H1 (cell line): ENCODE measurements around the gene LUC7L3. TPM values are rescaled to one million over a fixed set of nuclear protein-coding genes. Genes with fewer than 3 reads are reported as not detected.

Experiments
- HDAC2 ChIP-seq, 2 experiments: fragments of 300-600 bp in 1 of 2; sonication (generic) in 1 of 2; IDR thresholded peaks; 2 replicates each; pipeline ENCODE4 v1.6.1; 2011 to 2012; ENCODE audit warnings: low read depth in 2 of 2, low read length in 2 of 2, mild to moderate bottlenecking in 2 of 2, moderate library complexity in 2 of 2, borderline replicate concordance in 1 of 2, inconsistent platforms in 1 of 2
- NRF1 ChIP-seq: IDR thresholded peaks from 2 replicates; pipeline ENCODE4 v1.6.1; 2011; ENCODE audit warnings: mild to moderate bottlenecking, low read depth, low read length, improper control_type of control experiment
- RNF2 ChIP-seq: fragments of 200-900, 300-1000 bp; sonication (generic); IDR thresholded peaks from 2 replicates; pipeline ENCODE4 v1.7.1; 2016; ENCODE audit warnings: borderline replicate concordance, low read depth, mild to moderate bottlenecking, antibody characterized with exemption, low read length; ENCODE audit not compliant: poor library complexity, severe bottlenecking; ENCODE audit errors: missing control alignments
- SRF ChIP-seq: IDR thresholded peaks from 2 replicates; pipeline ENCODE4 v1.6.1; 2011; ENCODE audit warnings: mild to moderate bottlenecking, low read depth, low read length, moderate library complexity
- YY1 ChIP-seq: IDR thresholded peaks from 2 replicates; pipeline ENCODE4 v1.6.1; 2011; ENCODE audit warnings: low read depth, mild to moderate bottlenecking, low read length
- polyA plus RNA-seq, 7 experiments: library from polyadenylated mRNA; depleted of rRNA in 3 of 7; stranded (reverse) in 5 of 7; unstranded in 2 of 7; fragments of >200 nt in 5 of 7; fragments of 200-250 nt in 2 of 7; gene quantifications; 1 replicate in 5 of 7; 2 replicates in 1 of 7; 4 replicates in 1 of 7; pipeline versions ENCODE4 v1.2.1 to v1.2.3, GENCODE V29; 2011 to 2013; ENCODE audit warnings: missing spikeins in 2 of 7, mixed read lengths in 2 of 7
- total RNA-seq: library from RNA; stranded (reverse); fragmentation: NEBNext Ultra II Directional; extraction: Animal tissue kit (Norgen Biotek cat#: 25700); gene quantifications from 2 replicates; pipeline ENCODE4 v1.2.1, GENCODE V29; 2021

LUC7L3 gene
- total and polyA plus RNA-seq, 2 of the 8 experiments (the other 6 are each of a cell fraction or from before 2014, with no cell fraction given) = 102 to 126 TPM

DNA sequence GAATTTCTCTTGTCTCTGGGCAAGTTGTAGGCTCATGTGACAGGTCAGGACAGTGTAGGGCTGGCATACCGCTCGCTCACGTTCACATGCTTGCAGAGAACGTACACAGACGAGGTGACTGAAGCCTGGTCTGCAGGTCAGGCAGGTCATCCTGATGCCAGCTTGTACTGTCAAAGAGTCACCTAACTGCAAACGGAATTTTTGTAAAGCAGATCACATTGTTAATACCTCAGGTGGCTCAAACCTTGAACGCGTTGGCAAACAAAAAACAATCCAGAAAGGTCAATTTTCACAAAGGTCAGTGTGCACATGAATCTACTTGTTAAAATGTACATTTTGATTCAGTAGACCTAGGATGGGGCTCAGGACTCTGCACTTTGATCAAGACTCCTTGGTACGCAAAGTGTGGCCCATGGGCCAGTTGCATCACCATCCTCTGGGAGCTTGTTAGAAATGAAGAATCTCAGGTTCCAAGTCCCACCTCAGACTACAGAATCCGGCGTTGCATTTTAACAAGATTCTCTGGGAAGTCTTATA is 40.3 kb upstream of the LUC7L3 start (continued):
- TF ChIP-seq NRF1 (no peak), SRF (no peak), HDAC2 (IDR thresholded peaks at IDR 0.05; ENCODE audit: borderline replicate concordance in 1 of 2, low read depth in 2 of 2, low read length in 2 of 2) (no peak), YY1 (no peak), RNF2 (no peak)
